Stimulated activated CD4-positive, alpha-beta T cell treated with anti-CD3 and anti-CD28 coated beads, TNF-alpha, amount 100 ng/mL, for 24 hours (primary cell): ENCODE measurements around the gene MAPK14.
"Not testable (repeated sequence)": the region's sequence is repeated elsewhere in the genome, so short reads cannot be mapped to it uniquely, and the experiment has no call there.

Experiments used
- DNase-seq, 3 experiments: peaks; one replicate each; pipeline ENCODE4 v3.0.0-alpha.2; 2020; ENCODE audit warnings: low read depth in 3 of 3

Gene MAPK14

DNA sequence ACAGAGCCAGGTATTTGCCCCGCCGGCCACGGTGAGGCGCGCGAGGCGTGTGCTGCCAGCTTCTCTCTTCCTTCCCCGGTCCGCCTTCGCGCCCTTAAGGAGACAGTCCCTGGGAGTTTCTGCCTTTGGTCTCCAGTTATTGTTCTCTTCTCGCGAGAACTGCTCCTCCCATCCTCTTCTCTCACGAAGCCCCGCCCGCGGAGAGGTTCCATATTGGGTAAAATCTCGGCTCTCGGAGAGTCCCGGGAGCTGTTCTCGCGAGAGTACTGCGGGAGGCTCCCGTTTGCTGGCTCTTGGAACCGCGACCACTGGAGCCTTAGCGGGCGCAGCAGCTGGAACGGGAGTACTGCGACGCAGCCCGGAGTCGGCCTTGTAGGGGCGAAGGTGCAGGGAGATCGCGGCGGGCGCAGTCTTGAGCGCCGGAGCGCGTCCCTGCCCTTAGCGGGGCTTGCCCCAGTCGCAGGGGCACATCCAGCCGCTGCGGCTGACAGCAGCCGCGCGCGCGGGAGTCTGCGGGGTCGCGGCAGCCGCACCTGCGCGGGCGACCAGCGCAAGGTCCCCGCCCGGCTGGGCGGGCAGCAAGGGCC is at the start of gene MAPK14:
MAPK14 (plus strand) TSS at position 308 of the 587 bp plus-strand sequence. CDS start 350 bp downstream, outside the sequence.
- DNase-seq: peak; percentile 93 to 98 (median 98)

DNA sequence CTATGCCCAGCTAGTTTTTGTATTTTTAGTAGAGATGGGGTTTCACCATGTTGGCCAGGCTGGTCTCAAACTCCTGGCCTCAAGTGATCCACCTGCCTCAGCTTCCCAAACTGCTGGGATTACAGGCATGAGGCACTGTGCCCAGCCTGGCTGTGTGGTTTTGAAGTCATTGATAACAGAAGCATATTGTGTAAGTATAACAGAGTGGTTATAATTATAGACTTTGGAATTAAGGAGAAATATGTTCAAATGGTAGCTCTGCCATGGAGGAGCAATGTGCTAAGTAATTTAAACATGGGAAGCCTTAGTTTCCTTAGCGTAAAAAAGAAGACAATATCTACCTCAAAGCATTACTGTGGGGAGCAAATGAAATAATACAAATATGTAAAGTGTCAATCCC is 47.5 kb upstream of the MAPK14 start:
- not testable (repeated sequence) for DNase-seq

DNA sequence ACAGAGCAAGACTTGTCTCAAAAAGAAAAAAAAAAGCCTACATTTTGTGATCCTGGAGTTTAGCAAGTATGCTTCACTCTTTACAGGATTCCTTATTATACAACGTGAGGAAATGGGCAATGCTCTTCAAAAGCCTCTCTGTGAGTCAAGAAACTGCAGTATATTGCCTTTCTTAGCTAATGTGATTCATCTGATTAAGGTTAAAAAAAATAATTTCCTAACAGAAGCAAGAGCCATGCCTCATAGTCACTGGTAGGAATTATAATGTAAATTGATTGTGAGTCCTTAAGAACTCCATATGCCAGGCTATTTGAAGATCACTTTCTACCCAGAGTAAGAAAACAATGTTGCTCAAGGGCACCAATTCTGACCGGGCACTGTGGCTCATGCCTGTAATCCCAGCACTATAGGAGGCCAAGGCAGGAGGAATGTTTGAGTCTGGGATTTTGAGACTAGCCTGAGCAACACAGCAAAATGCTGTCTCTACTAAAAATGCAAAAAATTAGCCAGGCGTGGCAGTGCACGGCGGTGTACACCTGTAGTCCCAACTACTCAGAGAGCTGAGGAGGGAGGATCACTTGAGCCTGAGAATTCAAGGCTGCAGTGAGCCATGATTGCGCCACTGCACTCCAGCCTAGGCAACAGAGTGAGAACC is 46.5 kb upstream of the MAPK14 start:
- no peak for DNase-seq

DNA sequence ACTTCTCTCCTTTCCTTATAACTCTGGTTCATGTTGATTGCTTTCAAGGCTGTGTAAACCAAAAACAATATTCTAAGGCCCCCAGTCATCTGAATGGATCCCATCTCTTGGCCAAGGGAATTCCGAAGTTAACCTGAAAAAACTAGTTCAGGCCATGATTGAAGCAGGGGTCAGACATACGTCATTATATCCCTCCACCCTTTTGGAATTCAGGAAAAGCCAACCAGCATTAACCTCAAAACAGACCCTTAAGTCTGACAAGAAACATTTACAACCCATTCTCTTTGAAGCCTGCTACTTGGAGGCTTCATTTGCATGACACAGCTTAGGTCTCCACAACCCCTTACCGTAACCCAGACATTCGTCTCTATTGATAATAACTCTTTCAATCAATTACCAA is 42.9 kb upstream of the MAPK14 start:
- DNase-seq: no peak

GRCh38 chr6:35988047-35988446 is 39.6 kb upstream of the MAPK14 start:
- not testable (repeated sequence) for DNase-seq

GRCh38 chr6:35993150-35993549 is 34.5 kb upstream of the MAPK14 start:
- DNase-seq: no peak

- no peak for DNase-seq
These were observed 27.2 kb upstream of the MAPK14 start for GRCh38 chr6:36000451-36000850.

- no peak for DNase-seq
These were observed 11.9 kb upstream of the MAPK14 start for GRCh38 chr6:36015666-36016065.

DNA sequence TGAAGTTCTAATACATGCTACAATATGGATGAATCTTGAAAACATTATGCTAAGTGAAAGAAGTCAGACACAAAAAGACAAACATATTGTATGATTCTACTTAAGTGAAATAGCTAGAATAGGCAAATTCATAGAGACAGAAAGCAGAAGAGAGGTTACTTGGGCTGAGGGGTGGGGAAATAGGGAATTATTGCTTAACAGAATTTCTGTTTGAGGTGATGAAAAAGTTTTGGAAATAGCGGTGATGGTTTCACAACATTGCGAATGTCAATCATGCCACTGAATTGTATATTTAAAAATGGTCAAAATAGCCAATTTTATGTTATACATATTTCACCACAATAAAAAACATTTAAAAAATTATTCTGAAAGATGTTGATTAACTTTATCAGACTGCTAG is 9.3 kb upstream of the MAPK14 start:
- no peak for DNase-seq

- DNase-seq: no peak
These were observed 8.4 kb upstream of the MAPK14 start for GRCh38 chr6:36019167-36019566.

DNA sequence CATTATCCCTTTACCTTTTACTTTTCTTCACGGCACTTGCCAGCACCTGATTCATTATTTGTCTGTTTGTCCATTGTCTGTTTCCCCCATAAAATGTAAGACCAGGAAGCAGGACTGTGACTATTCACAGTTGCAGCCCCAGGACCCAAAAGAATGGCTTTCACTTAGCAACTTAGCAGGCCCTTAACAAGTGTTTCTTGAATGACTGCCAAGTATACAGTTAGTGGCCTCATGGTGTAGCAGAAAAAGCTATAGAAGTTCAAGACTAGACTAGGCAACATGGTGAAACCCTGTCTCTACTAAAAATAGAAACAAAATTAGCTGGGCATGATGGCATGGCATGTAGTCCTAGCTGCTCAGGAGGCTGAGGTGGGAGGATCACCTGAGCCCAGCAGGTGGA is 7.5 kb upstream of the MAPK14 start:
- no peak for DNase-seq

GRCh38 chr6:36023996-36024795 is 3.4 kb upstream of the MAPK14 start, which contains the start of gene SLC26A8:
SLC26A8 (minus strand) TSS chr6:36024641; CDS start chr6:36019707, 4,934 bp downstream.
- no peak for DNase-seq

- no peak for DNase-seq
These were observed 2.2 kb upstream of the MAPK14 start for GRCh38 chr6:36025260-36025931.

- no peak for DNase-seq
These were observed 1.7 kb upstream of the MAPK14 start for GRCh38 chr6:36025932-36026327.

- DNase-seq: peak; percentile 1 to 34 (median 11)
These were observed 674 bp downstream of the MAPK14 start for GRCh38 chr6:36028088-36028876.

- DNase-seq: peak; percentile 58 to 77 (median 62)
These were observed 1.3 kb downstream of the MAPK14 start for GRCh38 chr6:36028877-36029324.

DNA sequence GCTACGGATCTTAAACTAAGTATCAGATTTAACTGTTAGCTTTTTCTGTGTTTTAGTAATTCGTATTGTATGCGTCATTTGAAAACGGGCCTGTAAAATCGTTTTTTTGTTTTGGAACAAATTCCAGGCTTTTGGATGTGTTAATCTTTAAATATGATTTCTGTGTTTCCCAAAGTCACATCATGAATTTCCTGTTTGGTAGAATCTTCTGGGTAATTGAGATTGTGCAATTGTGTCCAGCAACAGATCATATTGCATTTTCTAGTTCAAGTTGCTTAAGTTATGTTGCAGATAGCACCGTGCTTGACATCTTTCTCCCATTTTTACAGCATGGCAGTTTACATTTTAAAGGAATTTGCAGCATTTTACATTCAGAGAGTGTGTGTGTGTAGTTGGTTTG is 1.9 kb downstream of the MAPK14 start:
- no peak for DNase-seq

DNA sequence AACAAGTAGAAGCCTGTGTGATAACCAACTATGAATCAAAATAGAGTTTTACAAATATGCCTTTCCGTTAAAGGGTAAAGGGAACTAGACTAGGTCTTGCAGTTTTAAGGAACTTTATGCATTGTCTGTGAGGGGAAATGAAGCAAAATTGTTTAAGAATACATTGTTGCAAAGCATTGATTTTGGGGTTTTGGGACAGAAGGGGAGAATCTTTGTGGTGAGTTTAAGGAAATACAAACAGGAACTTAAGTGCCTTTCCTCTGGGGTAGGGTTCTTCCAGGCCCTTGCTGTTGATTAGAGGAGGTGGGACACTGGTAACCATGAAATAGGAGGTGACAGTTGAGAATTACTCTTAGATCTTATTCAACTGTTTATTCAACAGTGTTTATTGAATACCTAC is 4.7 kb downstream of the MAPK14 start:
- no peak for DNase-seq

- not testable (repeated sequence) for DNase-seq
These were observed 5.5 kb downstream of the MAPK14 start for GRCh38 chr6:36033144-36033543.

DNA sequence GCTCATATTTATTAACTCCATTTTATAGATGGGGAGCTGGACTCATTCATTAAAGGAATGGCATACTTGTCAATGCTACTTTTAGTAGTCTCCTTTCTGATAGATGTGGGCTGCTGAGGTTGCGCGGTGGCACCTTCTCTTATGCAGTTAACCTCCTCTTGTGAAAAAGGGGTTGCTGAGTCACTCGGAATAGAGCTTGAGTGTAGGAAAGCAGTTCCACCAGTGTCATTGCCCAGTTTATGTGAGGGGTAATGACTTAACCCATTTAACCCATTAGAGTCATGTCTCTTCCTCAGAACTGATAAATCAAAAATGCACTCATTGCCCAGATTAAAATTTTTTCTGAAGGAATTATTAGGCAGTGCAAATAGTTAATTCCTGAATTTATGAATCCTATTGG is 6.3 kb downstream of the MAPK14 start:
- peak; percentile 2 to 37 (median 10) for DNase-seq

GRCh38 chr6:36034441-36034840 is 6.8 kb downstream of the MAPK14 start:
- DNase-seq: no peak
